HCT116 (cell line): Measurements from ENCODE around the gene ADAMTS15.

Source experiments
- CEBPB ChIP-seq: IDR thresholded peaks from 2 replicates; pipeline ENCODE4 v1.6.1; 2012; ENCODE audit warnings: low read depth
- EZH2 ChIP-seq: fragments of 200-600 bp; sonication (generic); IDR thresholded peaks from 2 replicates; pipeline ENCODE4 v1.6.1; 2017; ENCODE audit warnings: antibody characterized with exemption, mixed run types
- JUND ChIP-seq: IDR thresholded peaks from 2 replicates; pipeline ENCODE4 v1.6.1; 2012
- ZNF274 ChIP-seq: fragments of 200-500 bp; sonication (Bioruptor generic); IDR thresholded peaks from 2 replicates; pipeline ENCODE4 v1.6.1; 2014; ENCODE audit warnings: mild to moderate bottlenecking, low read depth, low read length, inconsistent platforms
- TF ChIP-seq, protein P1 (sequence below), 3 experiments: fragments of 200-600 bp in 1 of 3; sonication (generic) in 1 of 3; IDR thresholded peaks in 2 of 3; conservative IDR thresholded peaks in 1 of 3; 2 replicates each; pipeline ENCODE4 v1.5.1; 2012 to 2017; ENCODE audit warnings: low read depth in 2 of 3, low read length in 2 of 3, antibody characterized with exemption in 1 of 3, borderline replicate concordance in 1 of 3, control low read depth in 1 of 3, mild to moderate bottlenecking in 1 of 3, mixed read lengths in 1 of 3, mixed run types in 1 of 3, moderate library complexity in 1 of 3; ENCODE audit not compliant: insufficient read depth in 1 of 3
- TF ChIP-seq, protein P2 (sequence below): IDR thresholded peaks from 2 replicates; pipeline ENCODE4 v1.6.1; 2012; ENCODE audit warnings: low read depth
- TF ChIP-seq, protein P3 (sequence below): IDR thresholded peaks from 2 replicates; pipeline ENCODE4 v1.6.1; 2012

DNA sequence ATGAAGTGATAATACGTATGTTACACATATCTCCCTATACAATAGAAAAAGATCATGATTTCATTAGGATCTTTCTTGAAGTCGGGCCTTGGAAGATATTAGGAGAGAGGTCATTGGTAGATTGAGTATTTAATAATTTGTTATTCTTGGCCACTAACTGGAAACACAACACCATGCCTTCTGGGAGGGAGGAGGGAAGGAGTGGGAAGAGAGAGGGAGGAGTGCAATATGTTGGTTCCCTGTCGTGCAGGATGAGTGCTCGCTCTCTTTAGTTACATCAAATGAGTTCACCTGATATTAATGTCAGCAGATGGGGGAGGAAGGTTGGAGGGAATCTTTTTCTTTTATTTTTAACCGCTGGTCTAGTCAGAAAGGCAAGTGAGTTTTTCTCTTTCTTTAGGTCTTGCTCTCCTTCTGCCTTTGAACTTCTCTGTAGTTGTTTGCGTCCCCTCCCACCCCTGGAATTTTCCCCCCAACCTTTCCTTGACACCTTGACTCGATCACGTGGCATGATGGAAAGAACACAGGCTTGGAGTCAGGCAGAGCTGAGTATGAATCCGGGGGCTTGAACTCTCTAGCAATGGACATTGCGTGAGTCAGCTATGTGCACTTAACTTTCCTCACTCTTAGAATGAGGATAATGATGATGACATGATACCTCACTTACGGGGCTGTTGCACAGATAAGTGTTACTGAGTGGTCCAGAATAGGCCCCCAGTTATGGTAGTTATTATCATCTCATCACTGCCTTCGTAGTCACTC is 6.2 kb downstream of the ADAMTS15 start:
- TF ChIP-seq, protein P1, sequence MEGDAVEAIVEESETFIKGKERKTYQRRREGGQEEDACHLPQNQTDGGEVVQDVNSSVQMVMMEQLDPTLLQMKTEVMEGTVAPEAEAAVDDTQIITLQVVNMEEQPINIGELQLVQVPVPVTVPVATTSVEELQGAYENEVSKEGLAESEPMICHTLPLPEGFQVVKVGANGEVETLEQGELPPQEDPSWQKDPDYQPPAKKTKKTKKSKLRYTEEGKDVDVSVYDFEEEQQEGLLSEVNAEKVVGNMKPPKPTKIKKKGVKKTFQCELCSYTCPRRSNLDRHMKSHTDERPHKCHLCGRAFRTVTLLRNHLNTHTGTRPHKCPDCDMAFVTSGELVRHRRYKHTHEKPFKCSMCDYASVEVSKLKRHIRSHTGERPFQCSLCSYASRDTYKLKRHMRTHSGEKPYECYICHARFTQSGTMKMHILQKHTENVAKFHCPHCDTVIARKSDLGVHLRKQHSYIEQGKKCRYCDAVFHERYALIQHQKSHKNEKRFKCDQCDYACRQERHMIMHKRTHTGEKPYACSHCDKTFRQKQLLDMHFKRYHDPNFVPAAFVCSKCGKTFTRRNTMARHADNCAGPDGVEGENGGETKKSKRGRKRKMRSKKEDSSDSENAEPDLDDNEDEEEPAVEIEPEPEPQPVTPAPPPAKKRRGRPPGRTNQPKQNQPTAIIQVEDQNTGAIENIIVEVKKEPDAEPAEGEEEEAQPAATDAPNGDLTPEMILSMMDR (IDR thresholded peaks at IDR 0.05 in 2 of 3, conservative IDR thresholded peaks at IDR 0.05 in 1 of 3; ENCODE audit: borderline replicate concordance in 1 of 3, insufficient read depth in 1 of 3, low read depth in 2 of 3, low read length in 2 of 3): no peak
- TF ChIP-seq EZH2 (no peak), JUND (no peak), ZNF274 (no peak), CEBPB (no peak)
- TF ChIP-seq, protein P2, sequence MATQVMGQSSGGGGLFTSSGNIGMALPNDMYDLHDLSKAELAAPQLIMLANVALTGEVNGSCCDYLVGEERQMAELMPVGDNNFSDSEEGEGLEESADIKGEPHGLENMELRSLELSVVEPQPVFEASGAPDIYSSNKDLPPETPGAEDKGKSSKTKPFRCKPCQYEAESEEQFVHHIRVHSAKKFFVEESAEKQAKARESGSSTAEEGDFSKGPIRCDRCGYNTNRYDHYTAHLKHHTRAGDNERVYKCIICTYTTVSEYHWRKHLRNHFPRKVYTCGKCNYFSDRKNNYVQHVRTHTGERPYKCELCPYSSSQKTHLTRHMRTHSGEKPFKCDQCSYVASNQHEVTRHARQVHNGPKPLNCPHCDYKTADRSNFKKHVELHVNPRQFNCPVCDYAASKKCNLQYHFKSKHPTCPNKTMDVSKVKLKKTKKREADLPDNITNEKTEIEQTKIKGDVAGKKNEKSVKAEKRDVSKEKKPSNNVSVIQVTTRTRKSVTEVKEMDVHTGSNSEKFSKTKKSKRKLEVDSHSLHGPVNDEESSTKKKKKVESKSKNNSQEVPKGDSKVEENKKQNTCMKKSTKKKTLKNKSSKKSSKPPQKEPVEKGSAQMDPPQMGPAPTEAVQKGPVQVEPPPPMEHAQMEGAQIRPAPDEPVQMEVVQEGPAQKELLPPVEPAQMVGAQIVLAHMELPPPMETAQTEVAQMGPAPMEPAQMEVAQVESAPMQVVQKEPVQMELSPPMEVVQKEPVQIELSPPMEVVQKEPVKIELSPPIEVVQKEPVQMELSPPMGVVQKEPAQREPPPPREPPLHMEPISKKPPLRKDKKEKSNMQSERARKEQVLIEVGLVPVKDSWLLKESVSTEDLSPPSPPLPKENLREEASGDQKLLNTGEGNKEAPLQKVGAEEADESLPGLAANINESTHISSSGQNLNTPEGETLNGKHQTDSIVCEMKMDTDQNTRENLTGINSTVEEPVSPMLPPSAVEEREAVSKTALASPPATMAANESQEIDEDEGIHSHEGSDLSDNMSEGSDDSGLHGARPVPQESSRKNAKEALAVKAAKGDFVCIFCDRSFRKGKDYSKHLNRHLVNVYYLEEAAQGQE: no peak
- TF ChIP-seq, protein P3, sequence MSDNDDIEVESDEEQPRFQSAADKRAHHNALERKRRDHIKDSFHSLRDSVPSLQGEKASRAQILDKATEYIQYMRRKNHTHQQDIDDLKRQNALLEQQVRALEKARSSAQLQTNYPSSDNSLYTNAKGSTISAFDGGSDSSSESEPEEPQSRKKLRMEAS: no peak
